Measurements from ENCODE around the gene GRAMD1B. TPM values are rescaled to one million over a fixed set of nuclear protein-coding genes. Genes with fewer than 3 reads are reported as not detected.
"Not testable (repeated sequence)": the region's sequence is repeated elsewhere in the genome, so short reads cannot be mapped to it uniquely, and the experiment has no call there.

The GRAMD1B gene
- polyA plus RNA-seq, 12 donors, result 5.4 to 19.4 (median 9.0) TPM; not detected in 1

DNA sequence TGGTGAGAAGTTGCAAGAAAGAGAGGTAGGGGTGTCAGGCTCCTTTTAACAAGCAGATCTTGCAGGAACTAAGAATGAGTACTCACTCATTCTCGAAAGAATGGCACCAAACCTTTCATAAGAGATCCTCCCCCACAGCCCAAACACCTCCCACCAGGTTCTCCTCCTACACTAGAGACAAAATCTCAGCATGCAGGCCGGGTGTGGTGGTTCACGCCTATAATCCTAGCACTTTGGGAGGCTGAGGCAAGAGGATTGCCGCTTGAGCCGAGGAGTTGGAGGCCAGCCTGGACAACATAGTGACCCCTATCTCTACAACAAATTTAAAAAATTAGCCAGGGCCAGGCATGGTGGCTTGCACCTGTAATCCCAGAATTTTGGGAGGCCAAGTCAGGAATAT lies 11.1 kb downstream of the GRAMD1B start:
- DNase-seq, result no peak

DNA sequence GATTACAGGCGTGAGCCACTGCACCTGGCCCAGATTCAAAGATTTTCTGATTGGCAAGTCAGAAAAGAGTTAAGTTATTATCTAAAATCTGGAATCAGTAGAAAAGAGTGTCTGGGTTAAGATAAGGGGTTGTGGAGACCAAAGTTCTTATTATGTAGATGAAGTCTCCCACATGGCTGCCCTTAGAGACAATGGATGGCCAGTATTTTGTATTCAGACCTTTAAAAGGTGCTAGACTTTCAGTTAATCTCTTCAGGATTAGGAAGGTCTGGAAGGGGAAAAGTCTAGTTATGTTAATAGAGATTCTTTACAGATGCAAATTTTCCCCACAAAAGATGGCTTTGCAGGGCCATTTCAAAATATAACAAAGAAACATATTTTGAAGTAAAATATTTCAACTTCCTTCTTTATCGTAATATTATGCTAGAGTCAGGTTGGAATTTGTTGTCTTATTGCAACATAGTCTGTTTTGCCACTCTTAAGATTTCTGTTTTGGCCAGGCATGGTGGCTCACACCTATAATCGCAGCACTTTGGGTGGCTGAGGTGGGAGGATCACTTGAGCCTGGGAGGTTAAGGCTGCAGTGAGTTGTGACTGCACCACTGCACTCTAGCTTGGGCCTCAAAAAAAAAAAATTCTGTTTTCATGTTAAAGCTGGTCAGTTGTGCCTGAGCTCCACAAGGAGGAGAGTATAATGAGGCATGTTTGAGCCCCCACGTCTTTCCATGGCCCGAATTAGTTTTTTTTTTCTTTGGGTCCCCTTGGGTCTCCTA lies 14.0 kb downstream of the GRAMD1B start:
- no peak for DNase-seq

GRCh38 chr11:123448823-123449222 lies 18.8 kb downstream of the GRAMD1B start:
- DNase-seq, result no peak

- DNase-seq, result no peak
These were observed 19.4 kb downstream of the GRAMD1B start for GRCh38 chr11:123449436-123449835.

GRCh38 chr11:123450623-123451022 lies 20.6 kb downstream of the GRAMD1B start:
- no peak for DNase-seq

GRCh38 chr11:123451183-123451781 lies 21.2 kb downstream of the GRAMD1B start:
- DNase-seq, result no peak

DNA sequence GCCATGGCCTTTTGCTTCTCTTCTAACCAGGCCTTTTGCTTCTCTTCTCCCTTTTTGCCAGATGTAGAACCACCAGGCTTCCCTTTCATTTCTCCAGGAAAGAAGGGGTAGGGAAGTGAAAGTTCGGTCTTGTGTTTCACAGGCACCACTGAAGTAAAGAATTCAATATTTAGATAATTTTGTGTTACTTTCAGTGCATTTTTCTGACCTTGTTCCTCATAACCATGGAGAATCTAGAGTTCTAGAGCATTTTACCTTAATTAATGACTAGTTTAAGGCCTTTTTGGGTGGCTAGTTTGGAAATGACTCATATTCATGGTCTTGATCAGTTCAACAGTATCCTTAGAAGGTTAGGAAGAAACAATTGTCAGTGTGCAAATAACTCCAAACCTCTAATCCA lies 22.7 kb downstream of the GRAMD1B start:
- no peak for DNase-seq

GRCh38 chr11:123454060-123454651 lies 24.1 kb downstream of the GRAMD1B start:
- DNase-seq, result no peak

- DNase-seq, result no peak
These were observed 24.7 kb downstream of the GRAMD1B start for GRCh38 chr11:123454796-123455195.

DNA sequence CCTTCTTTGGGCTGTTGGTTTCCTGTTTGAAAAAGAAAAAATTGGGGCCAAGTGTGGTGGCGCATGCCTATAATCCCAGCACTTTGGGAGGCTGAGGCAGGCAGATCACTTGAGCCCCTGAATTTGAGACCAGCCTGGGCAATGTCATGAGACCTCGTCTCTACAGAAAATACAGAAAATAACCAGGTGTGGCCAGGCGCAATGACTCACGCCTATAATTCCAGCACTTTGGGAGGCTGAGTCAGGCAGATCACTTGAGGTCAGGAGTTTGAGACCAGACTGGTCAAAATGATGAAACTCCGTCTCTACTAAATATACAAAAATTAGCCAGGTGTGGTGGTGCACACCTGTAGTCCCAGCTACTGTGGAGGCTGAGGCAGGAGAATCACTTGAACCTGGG lies 26.4 kb downstream of the GRAMD1B start:
- DNase-seq, result not testable (repeated sequence)

GRCh38 chr11:123457187-123457770 lies 27.2 kb downstream of the GRAMD1B start:
- no peak for DNase-seq

GRCh38 chr11:123458501-123458900 lies 28.4 kb downstream of the GRAMD1B start:
- no peak for DNase-seq

DNA sequence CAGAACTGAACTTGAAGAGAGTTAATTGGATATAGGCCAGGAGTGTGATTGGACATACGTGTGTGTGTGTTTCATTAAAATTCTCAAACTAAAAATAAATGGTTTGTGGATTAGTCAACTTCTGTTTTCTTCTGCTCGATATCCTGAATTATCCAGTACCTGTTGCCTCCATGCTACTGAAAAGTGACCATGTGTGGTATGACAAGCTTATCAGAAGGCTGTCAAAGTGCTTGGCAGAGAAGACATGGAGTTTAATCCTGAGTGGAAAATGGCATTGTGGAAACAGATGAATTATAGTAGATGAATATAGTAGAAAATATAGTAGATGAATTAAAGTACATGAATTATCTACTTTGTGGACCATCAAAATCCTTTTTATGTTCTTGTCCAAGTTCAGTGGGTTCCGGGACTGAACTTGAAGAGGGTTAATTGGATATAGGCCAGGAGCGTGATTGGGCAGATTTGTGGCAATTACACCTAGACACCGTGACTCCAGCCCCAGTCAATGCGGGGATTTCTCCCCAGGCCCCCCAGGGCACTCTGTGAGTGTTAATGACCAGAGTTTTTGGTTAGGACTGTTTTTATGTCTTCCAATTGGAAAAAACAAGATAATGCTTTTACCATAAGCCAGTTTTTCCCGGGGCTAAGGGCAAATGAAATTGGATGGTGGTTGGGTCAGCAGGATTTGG lies 30.1 kb downstream of the GRAMD1B start:
- no peak for DNase-seq

- no peak for DNase-seq
These were observed 31.1 kb downstream of the GRAMD1B start for GRCh38 chr11:123461164-123461563.

GRCh38 chr11:123465667-123466066 lies 35.6 kb downstream of the GRAMD1B start:
- DNase-seq, result not testable (repeated sequence)

DNA sequence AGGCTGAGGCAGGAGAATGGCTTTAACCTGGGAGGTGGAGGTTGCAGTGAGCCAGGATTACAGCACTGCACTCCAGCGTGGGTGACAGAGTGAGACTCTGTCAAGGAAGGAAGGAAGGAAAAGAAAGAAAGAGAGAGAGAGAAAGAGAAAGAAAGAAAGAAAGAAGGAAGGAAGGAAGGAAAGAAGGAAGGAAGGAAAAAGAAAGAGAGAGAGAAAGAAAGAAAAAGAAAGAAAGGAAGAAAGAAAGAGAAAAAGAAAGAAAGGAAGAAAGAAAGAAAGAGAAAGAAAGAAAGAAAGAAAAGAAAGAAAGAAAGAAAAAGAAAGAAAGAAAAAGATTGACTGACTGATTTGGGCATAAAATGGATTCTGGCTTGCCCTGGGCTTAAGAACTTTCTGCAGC lies 36.1 kb downstream of the GRAMD1B start:
- not testable (repeated sequence) for DNase-seq

GRCh38 chr11:123469089-123469488 lies 39.0 kb downstream of the GRAMD1B start:
- no peak for DNase-seq

- no peak for DNase-seq
These were observed 39.5 kb downstream of the GRAMD1B start for GRCh38 chr11:123469586-123469985.

GRCh38 chr11:123470842-123471241 lies 40.8 kb downstream of the GRAMD1B start:
- DNase-seq, result no peak

DNA sequence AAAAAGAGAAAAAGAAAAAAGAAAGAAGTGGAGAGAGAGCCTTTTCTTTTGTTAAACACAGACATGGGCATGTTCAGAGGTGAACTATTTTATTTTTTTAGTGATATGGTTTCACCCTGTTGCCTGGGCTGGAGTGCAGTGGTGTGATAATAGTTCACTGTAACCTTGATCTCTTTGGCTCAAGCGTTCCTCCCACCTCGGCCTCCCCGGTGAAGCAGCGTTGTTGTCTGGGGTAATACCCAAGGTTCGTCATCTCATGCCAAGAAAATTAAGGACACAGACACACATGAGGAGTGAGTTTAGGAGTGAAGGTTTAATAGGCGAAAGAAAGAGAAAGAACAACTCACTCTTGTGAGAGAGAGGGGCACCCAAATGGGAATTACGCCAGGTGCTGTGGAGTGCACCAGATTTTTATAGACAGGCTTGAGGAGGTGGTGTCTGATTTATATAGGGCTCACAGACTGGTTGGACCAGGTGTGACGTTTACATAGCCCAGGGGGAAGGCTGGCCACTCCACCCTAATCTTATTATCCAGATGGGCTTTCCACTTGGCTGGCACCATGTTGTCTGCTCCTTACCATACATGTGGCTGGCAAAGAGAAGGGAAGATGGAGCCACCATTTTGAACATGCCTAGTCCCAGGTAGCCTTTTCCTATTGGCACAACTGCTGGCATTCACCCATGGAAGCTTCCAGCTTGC lies 42.3 kb downstream of the GRAMD1B start:
- no peak for DNase-seq

GRCh38 chr11:123473941-123474677 lies 44.0 kb downstream of the GRAMD1B start:
- no peak for DNase-seq

All from muscle of arm (tissue), 12 donors.